CD4-positive, alpha-beta T cell treated with Interferon alpha-2 for 1 hour (primary cell): ENCODE measurements around the gene CST11.
"Not testable (repeated sequence)": the region's sequence is repeated elsewhere in the genome, so short reads cannot be mapped to it uniquely, and the experiment has no call there.

Experiments
- DNase-seq, 2 donors: peaks; one replicate each; pipeline ENCODE4 v3.0.0-alpha.2; 2020 to 2022

CST11 gene

GRCh38 chr20:23452776-23453175, at the start of gene CST11:
Gene CST11, minus strand, starts transcription at chr20:23452876. Its CDS starts 65 bp downstream, at chr20:23452811.
- DNase-seq = no peak

- DNase-seq = no peak
These were observed 49.2 kb upstream of the CST11 start for GRCh38 chr20:23501926-23502325.

GRCh38 chr20:23497536-23497935, 44.9 kb upstream of the CST11 start:
- DNase-seq = no peak

- DNase-seq = no peak
These were observed 40.6 kb upstream of the CST11 start for GRCh38 chr20:23493172-23493772.

GRCh38 chr20:23492292-23492691, 39.6 kb upstream of the CST11 start:
- DNase-seq = no peak

- DNase-seq = no peak
These were observed 38.1 kb upstream of the CST11 start, which contains the start of gene CST8 for GRCh38 chr20:23490817-23491216. Gene CST8, plus strand, starts transcription at chr20:23491117. Its CDS starts 551 bp downstream, at chr20:23491668.

- no peak for DNase-seq
These were observed 36.3 kb upstream of the CST11 start for GRCh38 chr20:23488996-23489395.

- no peak for DNase-seq
These were observed 35.8 kb upstream of the CST11 start for GRCh38 chr20:23488470-23488869.

GRCh38 chr20:23484081-23484480, 31.4 kb upstream of the CST11 start:
- no peak for DNase-seq

- DNase-seq = no peak
These were observed 29.5 kb upstream of the CST11 start for GRCh38 chr20:23482138-23482537.

GRCh38 chr20:23479043-23479442, 26.4 kb upstream of the CST11 start:
- DNase-seq = no peak

GRCh38 chr20:23477223-23477622, 24.5 kb upstream of the CST11 start:
- no peak for DNase-seq

- no peak for DNase-seq
These were observed 23.5 kb upstream of the CST11 start for GRCh38 chr20:23476015-23476754.

- DNase-seq = no peak
These were observed 22.7 kb upstream of the CST11 start for GRCh38 chr20:23475395-23475794.

- DNase-seq = not testable (repeated sequence)
These were observed 20.6 kb upstream of the CST11 start for GRCh38 chr20:23473293-23473692.

- not testable (repeated sequence) for DNase-seq
These were observed 19.6 kb upstream of the CST11 start for GRCh38 chr20:23472306-23472705.

GRCh38 chr20:23466961-23467360, 14.3 kb upstream of the CST11 start:
- not testable (repeated sequence) for DNase-seq

GRCh38 chr20:23461180-23461579, 8.5 kb upstream of the CST11 start:
- no peak for DNase-seq

GRCh38 chr20:23459461-23460150, 6.9 kb upstream of the CST11 start:
- DNase-seq = no peak

GRCh38 chr20:23456873-23457272, 4.2 kb upstream of the CST11 start:
- peak in 1 of 2 donors; percentile 19 for DNase-seq

- DNase-seq = peak in 1 of 2 donors; percentile 47
These were observed 3.7 kb upstream of the CST11 start for GRCh38 chr20:23456409-23456808.

GRCh38 chr20:23455639-23456038, 3.0 kb upstream of the CST11 start:
- DNase-seq = no peak

GRCh38 chr20:23454816-23455215, 2.1 kb upstream of the CST11 start:
- DNase-seq = no peak
